ENCODE measurements around the gene CHST9. TPM values are rescaled to one million over a fixed set of nuclear protein-coding genes. Genes with fewer than 3 reads are reported as not detected.

CHST9 gene
- total and polyA plus RNA-seq, 2 experiments from 2014 or later, result 15.5 to 16.8 TPM

GRCh38 chr18:27007880-27008279 is 177.2 kb downstream of the CHST9 start (continued):
- TF ChIP-seq ZNF462 (CRISPR knock-in tag; IDR thresholded peaks at IDR 0.05), result no peak
- no peak for TF ChIP-seq EZH2phosphoT487 (IDR thresholded peaks at IDR 0.05; ENCODE audit: unreplicated experiment)
- no peak for TF ChIP-seq JUNB (IDR thresholded peaks at IDR 0.05; ENCODE audit: unreplicated experiment)
- no peak for TF ChIP-seq NANOG (IDR thresholded peaks at IDR 0.05; ENCODE audit: borderline replicate concordance)

GRCh38 chr18:27005589-27005988 is 179.5 kb downstream of the CHST9 start:
- peaks cover 16% of the 10 kb centered on the region for H3K4me1 Mint-ChIP-seq

More at GRCh38 chr18:27005589-27005988, 179.5 kb downstream of the CHST9 start:
- no peaks in the 10 kb centered on the region for H3K9me3 Mint-ChIP-seq
- no peaks in the 10 kb centered on the region for H3F3A ChIP-seq (replicated peaks; ENCODE audit: low read depth)
- H3K4me2 ChIP-seq, result no peak overlapping the region
- H3K4me1 ChIP-seq (ENCODE audit: insufficient read depth), result peaks cover 10% of the 10 kb centered on the region; the same call in 1 of the 2 replicates
- no peak overlapping the region for H3K27ac Mint-ChIP-seq
- H3K36me3 ChIP-seq (ENCODE audit: insufficient read depth), result no peaks in the 10 kb centered on the region
- TF ChIP-seq JUNB (IDR thresholded peaks at IDR 0.05; ENCODE audit: unreplicated experiment), result no peak
- no peak for TF ChIP-seq NANOG (IDR thresholded peaks at IDR 0.05; ENCODE audit: borderline replicate concordance)
- TF ChIP-seq ZNF331 (CRISPR knock-in tag; IDR thresholded peaks at IDR 0.05; ENCODE audit: low read depth), result no peak
- TF ChIP-seq CTCF (conservative IDR thresholded peaks at IDR 0.05; ENCODE audit: low read depth in 2 of 2), result peak; percentile 67 to 71
- no peak for TF ChIP-seq CREB1 (CRISPR knock-in tag; IDR thresholded peaks at IDR 0.05; ENCODE audit: low read depth)
- no peaks in the 10 kb centered on the region for H4K20me1 ChIP-seq (replicated peaks; ENCODE audit: insufficient read depth)
- H3K4me3 ChIP-seq, result no peak overlapping the region
- ATAC-seq (peak; percentile 82), DNase-seq (ENCODE audit: low spot score) (peak; percentile 65)
- H3K27ac ChIP-seq (ENCODE audit: low read depth), result no peak overlapping the region
- H3K9me2 ChIP-seq (ENCODE audit: insufficient read depth), result no peaks in the 10 kb centered on the region
- peaks cover 3% of the 10 kb centered on the region for H3K27me3 Mint-ChIP-seq (ENCODE audit: insufficient read depth, low read depth, poor library complexity)
- H3K79me2 ChIP-seq (replicated peaks; ENCODE audit: insufficient read depth), result no peaks in the 10 kb centered on the region
- no peak overlapping the region for H2AFZ ChIP-seq
- H3K36me3 Mint-ChIP-seq (ENCODE audit: low read depth), result no peaks in the 10 kb centered on the region; the same call in 2 of the 3 replicates
- H3K27me3 ChIP-seq (ENCODE audit: insufficient read depth), result no peaks in the 10 kb centered on the region
- H3K4me3 Mint-ChIP-seq, result no peak overlapping the region
